Large intestine (tissue), 3 donors: Measurements from ENCODE around the gene ULK3. TPM values are rescaled to one million over a fixed set of nuclear protein-coding genes. Genes with fewer than 3 reads are reported as not detected.

ENCODE experiments used
- DNase-seq, 2 donors: peaks; one replicate each; pipeline versions ENCODE4 v3.0.0 to v3.0.0-alpha.2; 2013
- H3K27ac ChIP-seq: one replicate; pipeline ENCODE4 v1.5.1; 2013; ENCODE audit warnings: low read length
- H3K27me3 ChIP-seq: 2 replicates; pipeline ENCODE4 v1.6.1; 2013; ENCODE audit warnings: low read length; ENCODE audit not compliant: control insufficient read depth, insufficient read depth
- H3K36me3 ChIP-seq: 2 replicates; pipeline ENCODE4 v1.6.1; 2013; ENCODE audit warnings: low read length; ENCODE audit not compliant: control insufficient read depth, insufficient read depth
- H3K4me1 ChIP-seq: one replicate; pipeline ENCODE4 v1.6.1; 2013; ENCODE audit warnings: low read length; ENCODE audit not compliant: control insufficient read depth, insufficient read depth
- H3K4me3 ChIP-seq: one replicate; pipeline ENCODE4 v1.5.1; 2013; ENCODE audit warnings: low read length
- H3K9me3 ChIP-seq: one replicate; pipeline ENCODE4 v1.6.1; 2013; ENCODE audit warnings: mild to moderate bottlenecking, low read depth, low read length, moderate library complexity; ENCODE audit not compliant: control insufficient read depth
- WGBS: methylation state at CpG from one replicate; pipeline ENCODE4 v1.1.5; 2013; ENCODE audit warnings: low lambda C conversion rate; ENCODE audit not compliant: insufficient coverage; 5-methylcytosine and 5-hydroxymethylcytosine counted together
- polyA plus RNA-seq: library from polyadenylated mRNA; unstranded; fragments of 120-200 nt; gene quantifications from one replicate; pipeline ENCODE4 v1.2.1, GENCODE V29; 2013

Gene ULK3
- polyA plus RNA-seq, 1 donor, result 83.8 TPM

GRCh38 chr15:74791007-74791406 lies 51.9 kb downstream of the ULK3 start:
- peaks cover 20% of the 10 kb centered on the region for H3K36me3 ChIP-seq
- no peaks in the 10 kb centered on the region for H3K27me3 ChIP-seq
- peak overlapping the region; percentile 85 for H3K27ac ChIP-seq
- H3K9me3 ChIP-seq, result no peaks in the 10 kb centered on the region
- no peak overlapping the region for H3K4me3 ChIP-seq
- no peak for DNase-seq
- peaks cover 74% of the 10 kb centered on the region for H3K4me1 ChIP-seq
- WGBS, result 67% methylated on average over 1 of the region's 1 CpG

GRCh38 chr15:74790080-74790916 lies 52.7 kb downstream of the ULK3 start:
- H3K27ac ChIP-seq, result peak overlapping the region; percentile 85
- peak in 1 of 2 donors; percentile 57 for DNase-seq
- peak overlapping the region; percentile 7 for H3K4me3 ChIP-seq
- H3K27me3 ChIP-seq, result no peaks in the 10 kb centered on the region
- no CpG with 5 or more reads among the region's 15 CpGs for WGBS
- H3K36me3 ChIP-seq, result peaks cover 18% of the 10 kb centered on the region
- no peaks in the 10 kb centered on the region for H3K9me3 ChIP-seq
- peaks cover 76% of the 10 kb centered on the region for H3K4me1 ChIP-seq

GRCh38 chr15:74789741-74790079 lies 53.2 kb downstream of the ULK3 start:
- H3K36me3 ChIP-seq, result peaks cover 19% of the 10 kb centered on the region
- H3K4me3 ChIP-seq, result peak overlapping the region; percentile 7
- H3K27ac ChIP-seq, result peak overlapping the region; percentile 85
- no peak for DNase-seq
- H3K4me1 ChIP-seq, result peaks cover 76% of the 10 kb centered on the region
- no CpG with 5 or more reads among the region's 3 CpGs for WGBS
- H3K27me3 ChIP-seq, result no peaks in the 10 kb centered on the region
- H3K9me3 ChIP-seq, result no peaks in the 10 kb centered on the region

- no peaks in the 10 kb centered on the region for H3K9me3 ChIP-seq
- no peaks in the 10 kb centered on the region for H3K27me3 ChIP-seq
- peaks cover 79% of the 10 kb centered on the region for H3K4me1 ChIP-seq
- WGBS, result no CpG with 5 or more reads among the region's 14 CpGs
- DNase-seq, result peak; percentile 83 to 92
- peak overlapping the region; percentile 85 for H3K27ac ChIP-seq
- H3K36me3 ChIP-seq, result peaks cover 22% of the 10 kb centered on the region
- H3K4me3 ChIP-seq, result no peak overlapping the region
Measured at GRCh38 chr15:74789171-74789631, 53.8 kb downstream of the ULK3 start.

DNA sequence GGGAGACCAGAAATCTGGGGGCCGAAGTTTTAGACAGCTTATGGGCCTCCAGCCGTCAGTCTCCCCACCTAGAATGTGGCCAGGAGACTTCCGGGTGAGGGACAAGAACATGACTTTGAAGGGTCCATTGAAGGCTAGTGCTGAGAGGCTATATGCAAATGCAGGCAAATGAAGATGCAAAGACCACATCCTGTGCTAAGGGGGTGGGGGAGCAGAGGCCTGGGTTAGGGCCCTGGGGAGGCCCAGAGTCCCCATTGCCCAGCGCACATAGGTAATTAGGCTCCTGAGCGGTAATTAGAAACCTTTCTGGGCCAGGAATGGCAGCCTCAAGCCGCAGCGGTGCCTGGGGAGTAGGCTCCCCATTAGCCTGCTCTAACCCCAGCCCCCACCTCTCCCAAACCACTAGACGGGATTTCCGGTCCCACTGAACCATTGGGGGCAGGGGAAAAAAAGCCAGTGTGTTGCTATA lies 54.2 kb downstream of the ULK3 start:
- Histone ChIP-seq H3K4me3 (no peak overlapping the region), H3K36me3 (peaks cover 24% of the 10 kb centered on the region), H3K27ac (peak overlapping the region; percentile 59), H3K4me1 (peaks cover 84% of the 10 kb centered on the region), H3K9me3 (no peaks in the 10 kb centered on the region), H3K27me3 (no peaks in the 10 kb centered on the region)
- DNase-seq, result peak in 1 of 2 donors; percentile 50
- WGBS, result no CpG with 5 or more reads among the region's 9 CpGs

DNA sequence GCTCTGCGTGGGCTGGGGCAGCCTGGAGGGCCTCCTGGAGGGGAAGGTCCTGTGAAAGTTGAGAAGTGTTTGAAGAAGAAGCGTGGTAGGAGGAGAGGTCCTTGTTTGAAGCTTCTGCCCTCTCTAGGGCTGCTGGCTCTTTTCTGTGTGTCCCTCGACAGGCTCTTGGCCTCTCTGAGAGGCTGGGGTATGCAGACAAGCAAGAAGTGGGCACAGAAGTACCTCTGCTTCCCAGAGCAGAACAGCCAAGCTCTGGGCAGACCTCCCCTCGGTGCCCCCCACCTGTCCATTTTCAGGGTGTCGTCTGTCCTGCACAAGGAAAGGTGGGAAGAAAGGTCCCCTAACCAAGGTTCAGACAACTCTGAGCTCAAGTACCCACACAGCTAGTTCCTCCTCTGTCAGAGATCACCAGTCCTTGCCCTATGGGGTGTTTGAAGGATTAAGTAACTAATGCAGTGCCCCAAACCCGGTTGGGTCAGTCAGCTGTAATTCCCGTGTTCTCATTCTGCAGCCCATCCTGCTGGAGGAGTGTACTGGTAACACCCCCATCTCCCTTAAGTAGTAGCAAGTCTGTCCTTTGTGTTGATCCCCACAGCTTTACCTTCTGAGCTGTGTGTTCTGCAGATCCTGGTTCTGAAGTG lies 54.8 kb downstream of the ULK3 start:
- Histone ChIP-seq H3K36me3 (peaks cover 23% of the 10 kb centered on the region), H3K27me3 (no peaks in the 10 kb centered on the region), H3K9me3 (no peaks in the 10 kb centered on the region), H3K4me1 (peaks cover 87% of the 10 kb centered on the region), H3K27ac (peak overlapping the region; percentile 59), H3K4me3 (no peak overlapping the region)
- WGBS, result 70% methylated on average over 2 of the region's 7 CpGs
- no peak for DNase-seq

GRCh38 chr15:74787251-74788041 lies 55.5 kb downstream of the ULK3 start:
- peak in 1 of 2 donors; percentile 76 for DNase-seq
- Histone ChIP-seq H3K36me3 (peaks cover 16% of the 10 kb centered on the region), H3K4me1 (peaks cover 84% of the 10 kb centered on the region), H3K4me3 (no peak overlapping the region), H3K27ac (peak overlapping the region; percentile 59), H3K27me3 (no peaks in the 10 kb centered on the region), H3K9me3 (no peaks in the 10 kb centered on the region)
- no CpG with 5 or more reads among the region's 13 CpGs for WGBS

DNA sequence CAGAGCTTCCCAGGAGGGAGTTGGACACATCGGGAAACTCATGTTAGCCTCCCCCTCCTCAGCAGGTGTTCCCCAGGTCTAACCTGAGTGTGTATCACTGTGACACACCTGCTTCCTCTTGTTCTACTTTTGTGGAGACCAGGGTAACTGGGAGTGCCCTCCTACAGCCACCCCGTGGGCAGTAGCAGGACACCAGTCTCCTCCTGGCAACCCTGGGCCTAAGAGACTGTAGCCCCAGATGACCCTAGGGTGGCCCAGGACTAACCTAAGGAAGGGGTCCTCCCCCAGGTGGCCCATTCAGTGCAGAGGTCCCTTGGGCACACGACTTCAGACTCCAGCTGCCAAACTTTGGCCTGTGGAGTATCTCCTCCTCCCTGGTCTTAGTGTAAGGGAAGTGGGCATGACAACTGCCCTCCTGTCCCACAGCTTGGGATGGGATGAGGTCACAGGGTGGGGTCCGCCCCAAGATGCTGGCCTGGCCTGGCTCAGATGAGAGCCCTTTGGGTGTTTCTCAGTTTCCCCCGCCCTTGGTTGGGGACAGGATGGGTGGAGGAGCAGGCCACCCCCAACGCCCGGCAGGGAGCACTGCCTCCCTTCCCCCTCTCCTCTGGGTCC lies 56.3 kb downstream of the ULK3 start:
- no peaks in the 10 kb centered on the region for H3K9me3 ChIP-seq
- H3K4me1 ChIP-seq, result peaks cover 77% of the 10 kb centered on the region
- peaks cover 15% of the 10 kb centered on the region for H3K36me3 ChIP-seq
- no peaks in the 10 kb centered on the region for H3K27me3 ChIP-seq
- whole genome bisulfite sequencing, result no CpG with 5 or more reads among the region's 7 CpGs
- H3K4me3 ChIP-seq, result no peak overlapping the region
- no peak overlapping the region for H3K27ac ChIP-seq
- DNase-seq, result no peak
